ENCODE data around the gene WNT7B.

Gene WNT7B

GRCh38 chr22:46001046-46001425, 24.1 kb upstream of the WNT7B start:
- H3K4me3 ChIP-seq (ENCODE audit: insufficient read depth, low read depth, low read length, poor library complexity, severe bottlenecking): no peak overlapping the region
- no peak for DNase-seq

GRCh38 chr22:46000081-46001027, 23.4 kb upstream of the WNT7B start:
- DNase-seq: no peak
- H3K27me3 ChIP-seq (replicated peaks; ENCODE audit: control insufficient read depth, insufficient read depth, low read length, poor library complexity, severe bottlenecking): no peaks in the 10 kb centered on the region
- no peaks in the 10 kb centered on the region for H3K36me3 ChIP-seq (ENCODE audit: control insufficient read depth, insufficient read depth, low read length)
- peaks cover 2% of the 10 kb centered on the region for H3K4me1 ChIP-seq (ENCODE audit: control insufficient read depth, insufficient read depth, low read length, poor library complexity, severe bottlenecking)
- no peak overlapping the region for H3K4me3 ChIP-seq (ENCODE audit: insufficient read depth, low read depth, low read length, poor library complexity, severe bottlenecking)
- H3K27ac ChIP-seq (ENCODE audit: insufficient read depth, low read length, poor library complexity, severe bottlenecking): no peak overlapping the region
- H3K9me3 ChIP-seq (ENCODE audit: control insufficient read depth, low read length): no peaks in the 10 kb centered on the region

More at GRCh38 chr22:46001046-46001425, 24.1 kb upstream of the WNT7B start:
- H3K4me1 ChIP-seq (ENCODE audit: control insufficient read depth, insufficient read depth, low read length, poor library complexity, severe bottlenecking): peaks cover 2% of the 10 kb centered on the region
- no peaks in the 10 kb centered on the region for H3K9me3 ChIP-seq (ENCODE audit: control insufficient read depth, low read length)
- H3K36me3 ChIP-seq (ENCODE audit: control insufficient read depth, insufficient read depth, low read length): no peaks in the 10 kb centered on the region
- no peak overlapping the region for H3K27ac ChIP-seq (ENCODE audit: insufficient read depth, low read length, poor library complexity, severe bottlenecking)
- no peaks in the 10 kb centered on the region for H3K27me3 ChIP-seq (replicated peaks; ENCODE audit: control insufficient read depth, insufficient read depth, low read length, poor library complexity, severe bottlenecking)

- Histone ChIP-seq H3K27me3 (replicated peaks; ENCODE audit: control insufficient read depth, insufficient read depth, low read length, poor library complexity, severe bottlenecking) (no peaks in the 10 kb centered on the region), H3K27ac (ENCODE audit: insufficient read depth, low read length, poor library complexity, severe bottlenecking) (no peak overlapping the region), H3K9me3 (ENCODE audit: control insufficient read depth, low read length) (no peaks in the 10 kb centered on the region), H3K4me3 (ENCODE audit: insufficient read depth, low read depth, low read length, poor library complexity, severe bottlenecking) (no peak overlapping the region), H3K4me1 (ENCODE audit: control insufficient read depth, insufficient read depth, low read length, poor library complexity, severe bottlenecking) (peaks cover 2% of the 10 kb centered on the region), H3K36me3 (ENCODE audit: control insufficient read depth, insufficient read depth, low read length) (no peaks in the 10 kb centered on the region)
- no peak for DNase-seq
These were observed 22.5 kb upstream of the WNT7B start for GRCh38 chr22:45999379-45999971.

- Histone ChIP-seq H3K27ac (ENCODE audit: insufficient read depth, low read length, poor library complexity, severe bottlenecking) (no peak overlapping the region), H3K9me3 (ENCODE audit: control insufficient read depth, low read length) (no peaks in the 10 kb centered on the region), H3K4me3 (ENCODE audit: insufficient read depth, low read depth, low read length, poor library complexity, severe bottlenecking) (no peak overlapping the region), H3K36me3 (ENCODE audit: control insufficient read depth, insufficient read depth, low read length) (no peaks in the 10 kb centered on the region), H3K27me3 (replicated peaks; ENCODE audit: control insufficient read depth, insufficient read depth, low read length, poor library complexity, severe bottlenecking) (no peaks in the 10 kb centered on the region), H3K4me1 (ENCODE audit: control insufficient read depth, insufficient read depth, low read length, poor library complexity, severe bottlenecking) (peaks cover 2% of the 10 kb centered on the region)
- no peak for DNase-seq
These were observed 21.8 kb upstream of the WNT7B start for GRCh38 chr22:45998638-45999378.

GRCh38 chr22:45997777-45998637, 21.0 kb upstream of the WNT7B start:
- peaks cover 2% of the 10 kb centered on the region for H3K4me1 ChIP-seq (ENCODE audit: control insufficient read depth, insufficient read depth, low read length, poor library complexity, severe bottlenecking)
- H3K27me3 ChIP-seq (replicated peaks; ENCODE audit: control insufficient read depth, insufficient read depth, low read length, poor library complexity, severe bottlenecking): no peaks in the 10 kb centered on the region
- no peak overlapping the region for H3K4me3 ChIP-seq (ENCODE audit: insufficient read depth, low read depth, low read length, poor library complexity, severe bottlenecking)
- no peak overlapping the region for H3K27ac ChIP-seq (ENCODE audit: insufficient read depth, low read length, poor library complexity, severe bottlenecking)
- H3K36me3 ChIP-seq (ENCODE audit: control insufficient read depth, insufficient read depth, low read length): no peaks in the 10 kb centered on the region
- H3K9me3 ChIP-seq (ENCODE audit: control insufficient read depth, low read length): no peaks in the 10 kb centered on the region
- DNase-seq: no peak

GRCh38 chr22:45997077-45997776, 20.3 kb upstream of the WNT7B start:
- peaks cover 2% of the 10 kb centered on the region for H3K4me1 ChIP-seq (ENCODE audit: control insufficient read depth, insufficient read depth, low read length, poor library complexity, severe bottlenecking)
- H3K36me3 ChIP-seq (ENCODE audit: control insufficient read depth, insufficient read depth, low read length): no peaks in the 10 kb centered on the region
- no peak overlapping the region for H3K27ac ChIP-seq (ENCODE audit: insufficient read depth, low read length, poor library complexity, severe bottlenecking)
- H3K4me3 ChIP-seq (ENCODE audit: insufficient read depth, low read depth, low read length, poor library complexity, severe bottlenecking): no peak overlapping the region
- no peak for DNase-seq
- H3K9me3 ChIP-seq (ENCODE audit: control insufficient read depth, low read length): no peaks in the 10 kb centered on the region
- no peaks in the 10 kb centered on the region for H3K27me3 ChIP-seq (replicated peaks; ENCODE audit: control insufficient read depth, insufficient read depth, low read length, poor library complexity, severe bottlenecking)

- DNase-seq: no peak
- H3K36me3 ChIP-seq (ENCODE audit: control insufficient read depth, insufficient read depth, low read length): no peaks in the 10 kb centered on the region
- peaks cover 2% of the 10 kb centered on the region for H3K4me1 ChIP-seq (ENCODE audit: control insufficient read depth, insufficient read depth, low read length, poor library complexity, severe bottlenecking)
- H3K4me3 ChIP-seq (ENCODE audit: insufficient read depth, low read depth, low read length, poor library complexity, severe bottlenecking): no peak overlapping the region
- no peaks in the 10 kb centered on the region for H3K9me3 ChIP-seq (ENCODE audit: control insufficient read depth, low read length)
- no peak overlapping the region for H3K27ac ChIP-seq (ENCODE audit: insufficient read depth, low read length, poor library complexity, severe bottlenecking)
- H3K27me3 ChIP-seq (replicated peaks; ENCODE audit: control insufficient read depth, insufficient read depth, low read length, poor library complexity, severe bottlenecking): no peaks in the 10 kb centered on the region
These were observed 19.5 kb upstream of the WNT7B start for GRCh38 chr22:45996241-45997076.

- no peak overlapping the region for H3K27ac ChIP-seq (ENCODE audit: insufficient read depth, low read length, poor library complexity, severe bottlenecking)
- peaks cover 2% of the 10 kb centered on the region for H3K4me1 ChIP-seq (ENCODE audit: control insufficient read depth, insufficient read depth, low read length, poor library complexity, severe bottlenecking)
- no peaks in the 10 kb centered on the region for H3K27me3 ChIP-seq (replicated peaks; ENCODE audit: control insufficient read depth, insufficient read depth, low read length, poor library complexity, severe bottlenecking)
- H3K36me3 ChIP-seq (ENCODE audit: control insufficient read depth, insufficient read depth, low read length): no peaks in the 10 kb centered on the region
- DNase-seq: no peak
- no peak overlapping the region for H3K4me3 ChIP-seq (ENCODE audit: insufficient read depth, low read depth, low read length, poor library complexity, severe bottlenecking)
- no peaks in the 10 kb centered on the region for H3K9me3 ChIP-seq (ENCODE audit: control insufficient read depth, low read length)
These were observed 18.6 kb upstream of the WNT7B start for GRCh38 chr22:45995405-45996101.
